Liver (tissue), 3 donors: ENCODE results near the gene C16orf89.

Source experiments
- EGR1 ChIP-seq, 2 donors: IDR thresholded peaks; 2 replicates each; pipeline ENCODE4 v1.6.1; 2016 to 2018; ENCODE audit warnings: antibody characterized with exemption in 2 of 2, low read depth in 2 of 2
- GABPA ChIP-seq, 2 donors: IDR thresholded peaks in 1 of 2; conservative IDR thresholded peaks in 1 of 2; 2 replicates each; pipeline ENCODE4 v1.6.1; 2016; ENCODE audit warnings: antibody characterized with exemption in 2 of 2, mild to moderate bottlenecking in 1 of 2, moderate library complexity in 1 of 2
- HNF4A ChIP-seq, 2 donors: conservative IDR thresholded peaks; 2 replicates each; pipeline ENCODE4 v1.6.1; 2016; ENCODE audit warnings: antibody characterized with exemption in 2 of 2, mild to moderate bottlenecking in 2 of 2
- JUND ChIP-seq, 2 donors: IDR thresholded peaks; 2 replicates each; pipeline ENCODE4 v1.6.1; 2016; ENCODE audit warnings: antibody characterized with exemption in 2 of 2
- NR2F2 ChIP-seq: IDR thresholded peaks from 2 replicates; pipeline ENCODE4 v1.6.1; 2016; ENCODE audit warnings: antibody characterized with exemption
- RXRA ChIP-seq, 2 donors: IDR thresholded peaks; 2 replicates each; pipeline ENCODE4 v1.6.1; 2017 to 2018; ENCODE audit warnings: antibody characterized with exemption in 2 of 2, mild to moderate bottlenecking in 1 of 2
- SP1 ChIP-seq: IDR thresholded peaks from 2 replicates; pipeline ENCODE4 v1.6.1; 2018; ENCODE audit warnings: antibody characterized with exemption, mild to moderate bottlenecking
- TAF1 ChIP-seq: conservative IDR thresholded peaks from 2 replicates; pipeline ENCODE4 v1.6.1; 2016; ENCODE audit warnings: antibody characterized with exemption, mild to moderate bottlenecking
- YY1 ChIP-seq: IDR thresholded peaks from 2 replicates; pipeline ENCODE4 v1.6.1; 2016; ENCODE audit warnings: antibody characterized with exemption, mild to moderate bottlenecking
- TF ChIP-seq, protein P1 (sequence below): IDR thresholded peaks from 2 replicates; pipeline ENCODE4 v1.6.1; 2016; ENCODE audit warnings: antibody characterized with exemption
- TF ChIP-seq, protein P2 (sequence below): fragments of 150-350 bp; IDR thresholded peaks from 2 replicates; pipeline ENCODE4 v1.5.1; 2017; ENCODE audit warnings: improper control_type of control experiment, low read depth, low read length; ENCODE audit not compliant: missing input control
- TF ChIP-seq, protein P3 (sequence below): IDR thresholded peaks from 2 replicates; pipeline ENCODE4 v1.6.1; 2016; ENCODE audit warnings: antibody characterized with exemption, mild to moderate bottlenecking
- TF ChIP-seq, protein P4 (sequence below): IDR thresholded peaks from 2 replicates; pipeline ENCODE4 v1.6.1; 2016; ENCODE audit warnings: antibody characterized with exemption
- donor health status: healthy.
- donor health status: healthy.

DNA sequence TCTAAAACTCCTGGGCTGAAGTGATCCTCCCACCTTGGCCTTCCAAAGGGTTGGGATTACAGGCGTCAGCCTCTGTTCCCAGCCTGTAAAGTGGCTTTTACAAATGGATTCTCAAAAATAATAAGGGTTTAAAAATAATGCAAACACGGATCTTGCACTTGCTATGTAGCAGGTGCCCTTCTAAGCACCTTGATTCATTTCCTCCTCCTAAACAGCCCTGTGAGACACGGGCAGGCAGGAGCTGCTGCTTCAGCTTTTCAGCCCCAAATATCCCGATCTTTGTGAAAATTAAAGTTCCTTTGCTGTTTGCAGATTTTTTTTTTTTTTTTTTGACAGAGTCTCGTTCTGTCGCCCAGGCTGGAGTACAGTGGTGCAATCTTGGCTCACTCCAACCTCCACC is 63.8 kb downstream of the C16orf89 start:
- TF ChIP-seq, protein P1, sequence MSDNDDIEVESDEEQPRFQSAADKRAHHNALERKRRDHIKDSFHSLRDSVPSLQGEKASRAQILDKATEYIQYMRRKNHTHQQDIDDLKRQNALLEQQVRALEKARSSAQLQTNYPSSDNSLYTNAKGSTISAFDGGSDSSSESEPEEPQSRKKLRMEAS = no peak
- TF ChIP-seq, protein P2, sequence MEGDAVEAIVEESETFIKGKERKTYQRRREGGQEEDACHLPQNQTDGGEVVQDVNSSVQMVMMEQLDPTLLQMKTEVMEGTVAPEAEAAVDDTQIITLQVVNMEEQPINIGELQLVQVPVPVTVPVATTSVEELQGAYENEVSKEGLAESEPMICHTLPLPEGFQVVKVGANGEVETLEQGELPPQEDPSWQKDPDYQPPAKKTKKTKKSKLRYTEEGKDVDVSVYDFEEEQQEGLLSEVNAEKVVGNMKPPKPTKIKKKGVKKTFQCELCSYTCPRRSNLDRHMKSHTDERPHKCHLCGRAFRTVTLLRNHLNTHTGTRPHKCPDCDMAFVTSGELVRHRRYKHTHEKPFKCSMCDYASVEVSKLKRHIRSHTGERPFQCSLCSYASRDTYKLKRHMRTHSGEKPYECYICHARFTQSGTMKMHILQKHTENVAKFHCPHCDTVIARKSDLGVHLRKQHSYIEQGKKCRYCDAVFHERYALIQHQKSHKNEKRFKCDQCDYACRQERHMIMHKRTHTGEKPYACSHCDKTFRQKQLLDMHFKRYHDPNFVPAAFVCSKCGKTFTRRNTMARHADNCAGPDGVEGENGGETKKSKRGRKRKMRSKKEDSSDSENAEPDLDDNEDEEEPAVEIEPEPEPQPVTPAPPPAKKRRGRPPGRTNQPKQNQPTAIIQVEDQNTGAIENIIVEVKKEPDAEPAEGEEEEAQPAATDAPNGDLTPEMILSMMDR = no peak
- TF ChIP-seq SP1 = no peak
- TF ChIP-seq, protein P3, sequence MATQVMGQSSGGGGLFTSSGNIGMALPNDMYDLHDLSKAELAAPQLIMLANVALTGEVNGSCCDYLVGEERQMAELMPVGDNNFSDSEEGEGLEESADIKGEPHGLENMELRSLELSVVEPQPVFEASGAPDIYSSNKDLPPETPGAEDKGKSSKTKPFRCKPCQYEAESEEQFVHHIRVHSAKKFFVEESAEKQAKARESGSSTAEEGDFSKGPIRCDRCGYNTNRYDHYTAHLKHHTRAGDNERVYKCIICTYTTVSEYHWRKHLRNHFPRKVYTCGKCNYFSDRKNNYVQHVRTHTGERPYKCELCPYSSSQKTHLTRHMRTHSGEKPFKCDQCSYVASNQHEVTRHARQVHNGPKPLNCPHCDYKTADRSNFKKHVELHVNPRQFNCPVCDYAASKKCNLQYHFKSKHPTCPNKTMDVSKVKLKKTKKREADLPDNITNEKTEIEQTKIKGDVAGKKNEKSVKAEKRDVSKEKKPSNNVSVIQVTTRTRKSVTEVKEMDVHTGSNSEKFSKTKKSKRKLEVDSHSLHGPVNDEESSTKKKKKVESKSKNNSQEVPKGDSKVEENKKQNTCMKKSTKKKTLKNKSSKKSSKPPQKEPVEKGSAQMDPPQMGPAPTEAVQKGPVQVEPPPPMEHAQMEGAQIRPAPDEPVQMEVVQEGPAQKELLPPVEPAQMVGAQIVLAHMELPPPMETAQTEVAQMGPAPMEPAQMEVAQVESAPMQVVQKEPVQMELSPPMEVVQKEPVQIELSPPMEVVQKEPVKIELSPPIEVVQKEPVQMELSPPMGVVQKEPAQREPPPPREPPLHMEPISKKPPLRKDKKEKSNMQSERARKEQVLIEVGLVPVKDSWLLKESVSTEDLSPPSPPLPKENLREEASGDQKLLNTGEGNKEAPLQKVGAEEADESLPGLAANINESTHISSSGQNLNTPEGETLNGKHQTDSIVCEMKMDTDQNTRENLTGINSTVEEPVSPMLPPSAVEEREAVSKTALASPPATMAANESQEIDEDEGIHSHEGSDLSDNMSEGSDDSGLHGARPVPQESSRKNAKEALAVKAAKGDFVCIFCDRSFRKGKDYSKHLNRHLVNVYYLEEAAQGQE = no peak
- TF ChIP-seq RXRA (IDR thresholded peaks at IDR 0.05) = no peak
- TF ChIP-seq HNF4A (conservative IDR thresholded peaks at IDR 0.05) = no peak
- TF ChIP-seq YY1 = no peak
- no peak for TF ChIP-seq JUND (IDR thresholded peaks at IDR 0.05)
- TF ChIP-seq, protein P4, sequence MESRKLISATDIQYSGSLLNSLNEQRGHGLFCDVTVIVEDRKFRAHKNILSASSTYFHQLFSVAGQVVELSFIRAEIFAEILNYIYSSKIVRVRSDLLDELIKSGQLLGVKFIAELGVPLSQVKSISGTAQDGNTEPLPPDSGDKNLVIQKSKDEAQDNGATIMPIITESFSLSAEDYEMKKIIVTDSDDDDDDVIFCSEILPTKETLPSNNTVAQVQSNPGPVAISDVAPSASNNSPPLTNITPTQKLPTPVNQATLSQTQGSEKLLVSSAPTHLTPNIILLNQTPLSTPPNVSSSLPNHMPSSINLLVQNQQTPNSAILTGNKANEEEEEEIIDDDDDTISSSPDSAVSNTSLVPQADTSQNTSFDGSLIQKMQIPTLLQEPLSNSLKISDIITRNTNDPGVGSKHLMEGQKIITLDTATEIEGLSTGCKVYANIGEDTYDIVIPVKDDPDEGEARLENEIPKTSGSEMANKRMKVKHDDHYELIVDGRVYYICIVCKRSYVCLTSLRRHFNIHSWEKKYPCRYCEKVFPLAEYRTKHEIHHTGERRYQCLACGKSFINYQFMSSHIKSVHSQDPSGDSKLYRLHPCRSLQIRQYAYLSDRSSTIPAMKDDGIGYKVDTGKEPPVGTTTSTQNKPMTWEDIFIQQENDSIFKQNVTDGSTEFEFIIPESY = no peak
- no peak for TF ChIP-seq TAF1
- no peak for TF ChIP-seq GABPA (IDR thresholded peaks at IDR 0.05 in 1 of 2, conservative IDR thresholded peaks at IDR 0.05 in 1 of 2)
- TF ChIP-seq NR2F2 = no peak
- TF ChIP-seq EGR1 (IDR thresholded peaks at IDR 0.05; ENCODE audit: low read depth in 2 of 2) = no peak
